Osteoblast (primary cell): ENCODE measurements around the gene TMEM179. TPM values are rescaled to one million over a fixed set of nuclear protein-coding genes. Genes with fewer than 3 reads are reported as not detected.
"Not testable (repeated sequence)": the region's sequence is repeated elsewhere in the genome, so short reads cannot be mapped to it uniquely, and the experiment has no call there.

Experiments used
- DNase-seq: peaks from one replicate; pipeline ENCODE4 v3.0.0; 2011; ENCODE audit warnings: low spot score, mixed read lengths; ENCODE audit not compliant: insufficient read length; ENCODE audit errors: missing footprints
- H2AFZ ChIP-seq: 2 replicates; pipeline ENCODE4 v1.6.0; 2011; ENCODE audit warnings: mild to moderate bottlenecking, low read length
- H3K27ac ChIP-seq: 2 replicates; pipeline ENCODE4 v1.5.1; 2011; ENCODE audit warnings: mild to moderate bottlenecking, low read depth, low read length, moderate library complexity
- H3K27me3 ChIP-seq: 2 replicates; pipeline ENCODE4 v1.6.0; 2012; ENCODE audit warnings: mild to moderate bottlenecking, control low read depth, inconsistent platforms, low read length, moderate library complexity; ENCODE audit not compliant: insufficient read depth
- H3K36me3 ChIP-seq: 2 replicates; pipeline ENCODE4 v1.5.1; 2011; ENCODE audit warnings: mild to moderate bottlenecking, low read length, control low read depth, moderate library complexity; ENCODE audit not compliant: insufficient read depth
- H3K4me1 ChIP-seq: 2 replicates; pipeline ENCODE4 v1.5.1; 2011; ENCODE audit warnings: mild to moderate bottlenecking, low read length, control low read depth, moderate library complexity; ENCODE audit not compliant: insufficient read depth
- H3K4me2 ChIP-seq: 2 replicates; pipeline ENCODE4 v1.6.0; 2011; ENCODE audit warnings: mild to moderate bottlenecking, low read length; ENCODE audit not compliant: insufficient read depth
- H3K4me3 ChIP-seq: fragments of 200-600 bp; sonication (generic); 3 replicates; pipeline ENCODE4 v1.5.1; 2012; ENCODE audit warnings: mild to moderate bottlenecking, low read length, inconsistent platforms; ENCODE audit not compliant: insufficient read depth
- H3K79me2 ChIP-seq: 2 replicates; pipeline ENCODE4 v1.6.0; 2012; ENCODE audit warnings: mild to moderate bottlenecking, low read length, control low read depth, inconsistent platforms; ENCODE audit not compliant: insufficient read depth
- H3K9me3 ChIP-seq: 2 replicates; pipeline ENCODE4 v1.5.1; 2011; ENCODE audit warnings: low read depth, low read length, control low read depth
- H4K20me1 ChIP-seq: 2 replicates; pipeline ENCODE4 v1.6.0; 2012; ENCODE audit warnings: mild to moderate bottlenecking, low read length, control low read depth; ENCODE audit not compliant: insufficient read depth
- total RNA-seq: library from RNA; depleted of rRNA; stranded (reverse); fragments of >200 nt; gene quantifications from 2 replicates; pipeline ENCODE4 v1.2.3, GENCODE V29; 2012
- TF ChIP-seq, protein P1 (sequence below): IDR thresholded peaks from 2 replicates; pipeline ENCODE4 v1.5.1; 2011; ENCODE audit warnings: mild to moderate bottlenecking, low read depth, low read length, moderate library complexity; ENCODE audit errors: extremely low read depth

The TMEM179 gene
- not detected in 2 replicates for total RNA-seq

DNA sequence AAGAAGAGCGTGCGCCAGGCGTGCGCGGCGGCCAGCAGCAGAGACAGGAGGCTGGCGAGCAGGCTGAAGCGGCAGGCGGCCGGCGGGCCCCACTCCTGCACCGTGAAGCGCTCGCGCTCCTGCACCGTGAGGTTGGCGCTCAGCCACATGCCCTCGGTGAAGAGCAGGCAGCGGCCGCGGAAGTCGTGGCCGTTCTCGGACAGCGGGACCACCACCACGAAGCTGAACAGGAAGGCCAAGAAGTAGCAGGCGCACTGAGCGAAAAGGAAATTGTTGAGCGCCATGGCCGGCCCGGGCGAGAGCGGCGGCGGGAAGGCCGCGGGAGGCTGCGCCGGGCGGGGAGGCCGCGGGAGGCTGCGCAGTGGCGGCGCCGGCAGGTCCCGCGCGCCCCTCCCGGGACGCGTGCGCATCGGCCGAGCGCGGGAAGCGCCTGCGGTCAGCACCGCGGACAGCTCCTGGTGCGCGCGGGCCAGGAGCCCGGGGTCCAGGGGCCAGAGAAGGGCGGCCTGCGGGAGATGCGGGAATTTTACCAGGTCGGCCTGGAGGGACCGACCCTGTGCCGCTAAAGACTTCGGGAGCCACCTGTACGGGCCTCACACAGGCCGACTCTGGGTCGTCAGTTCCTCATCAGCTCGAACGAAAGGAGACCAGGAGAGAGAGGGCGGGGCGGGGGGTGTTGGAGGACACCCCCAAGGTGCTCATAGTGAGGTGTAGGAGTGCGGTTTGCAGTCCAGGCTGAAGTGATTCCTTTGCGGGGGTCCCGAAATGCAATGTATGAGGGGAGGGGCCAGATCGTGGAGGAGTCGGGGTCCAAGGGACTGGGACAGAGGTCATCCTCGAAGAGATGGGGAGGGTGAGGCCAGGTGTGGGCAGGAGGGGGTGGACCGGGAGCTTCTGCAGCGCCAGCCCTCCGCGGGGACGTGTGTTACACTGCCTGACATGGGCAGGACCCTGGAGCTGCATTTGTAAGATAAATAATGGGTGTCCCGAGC lies at the start of gene TMEM179:
Gene TMEM179 (minus strand): TSS at position 315 of the 992 bp plus-strand sequence. CDS start 31 bp downstream, at position 284.
- no peaks in the 10 kb centered on the region for H4K20me1 ChIP-seq
- no peaks in the 10 kb centered on the region for H3K36me3 ChIP-seq
- H3K27me3 ChIP-seq, result peaks cover 9% of the 10 kb centered on the region
- peak; percentile 94 for DNase-seq
- H3K79me2 ChIP-seq, result no peaks in the 10 kb centered on the region
- H2AFZ ChIP-seq, result no peak within 1 kb of the TSS
- no peaks in the 10 kb centered on the region for H3K4me1 ChIP-seq
- TF ChIP-seq, protein P1, sequence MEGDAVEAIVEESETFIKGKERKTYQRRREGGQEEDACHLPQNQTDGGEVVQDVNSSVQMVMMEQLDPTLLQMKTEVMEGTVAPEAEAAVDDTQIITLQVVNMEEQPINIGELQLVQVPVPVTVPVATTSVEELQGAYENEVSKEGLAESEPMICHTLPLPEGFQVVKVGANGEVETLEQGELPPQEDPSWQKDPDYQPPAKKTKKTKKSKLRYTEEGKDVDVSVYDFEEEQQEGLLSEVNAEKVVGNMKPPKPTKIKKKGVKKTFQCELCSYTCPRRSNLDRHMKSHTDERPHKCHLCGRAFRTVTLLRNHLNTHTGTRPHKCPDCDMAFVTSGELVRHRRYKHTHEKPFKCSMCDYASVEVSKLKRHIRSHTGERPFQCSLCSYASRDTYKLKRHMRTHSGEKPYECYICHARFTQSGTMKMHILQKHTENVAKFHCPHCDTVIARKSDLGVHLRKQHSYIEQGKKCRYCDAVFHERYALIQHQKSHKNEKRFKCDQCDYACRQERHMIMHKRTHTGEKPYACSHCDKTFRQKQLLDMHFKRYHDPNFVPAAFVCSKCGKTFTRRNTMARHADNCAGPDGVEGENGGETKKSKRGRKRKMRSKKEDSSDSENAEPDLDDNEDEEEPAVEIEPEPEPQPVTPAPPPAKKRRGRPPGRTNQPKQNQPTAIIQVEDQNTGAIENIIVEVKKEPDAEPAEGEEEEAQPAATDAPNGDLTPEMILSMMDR, result no peak
- no peak within 1 kb of the TSS for H3K27ac ChIP-seq
- H3K9me3 ChIP-seq, result no peaks in the 10 kb centered on the region
- no peak within 1 kb of the TSS for H3K4me2 ChIP-seq
- no peak within 1 kb of the TSS for H3K4me3 ChIP-seq

DNA sequence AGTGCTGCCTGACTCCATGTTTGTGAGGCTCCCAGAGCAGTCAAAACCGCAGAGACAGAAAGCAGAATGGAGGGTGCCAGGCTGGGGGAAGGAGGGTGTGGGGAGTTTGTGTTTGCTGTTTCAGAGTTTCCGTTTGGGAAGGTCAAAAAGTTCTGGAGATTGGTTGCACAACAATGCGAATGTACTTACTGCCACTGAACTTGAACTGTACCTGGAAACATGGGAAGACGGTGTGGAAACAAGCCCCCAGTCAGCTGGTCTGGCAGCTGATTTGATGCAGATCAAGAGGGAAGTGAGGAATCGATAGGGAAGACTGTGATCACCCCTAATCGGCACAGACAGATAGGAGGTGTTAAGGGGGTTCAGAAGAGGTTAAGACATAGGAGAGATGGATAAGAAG lies 49.5 kb upstream of the TMEM179 start:
- DNase-seq, result peak; percentile 83
- Histone ChIP-seq H3K36me3 (no peaks in the 10 kb centered on the region), H3K27me3 (peaks cover 1% of the 10 kb centered on the region), H3K27ac (no peak overlapping the region), H3K4me2 (no peak overlapping the region), H3K9me3 (no peaks in the 10 kb centered on the region), H3K4me3 (no peak overlapping the region), H4K20me1 (no peaks in the 10 kb centered on the region), H3K79me2 (no peaks in the 10 kb centered on the region), H3K4me1 (no peaks in the 10 kb centered on the region), H2AFZ (no peak overlapping the region)
- TF ChIP-seq, protein P1, result no peak

DNA sequence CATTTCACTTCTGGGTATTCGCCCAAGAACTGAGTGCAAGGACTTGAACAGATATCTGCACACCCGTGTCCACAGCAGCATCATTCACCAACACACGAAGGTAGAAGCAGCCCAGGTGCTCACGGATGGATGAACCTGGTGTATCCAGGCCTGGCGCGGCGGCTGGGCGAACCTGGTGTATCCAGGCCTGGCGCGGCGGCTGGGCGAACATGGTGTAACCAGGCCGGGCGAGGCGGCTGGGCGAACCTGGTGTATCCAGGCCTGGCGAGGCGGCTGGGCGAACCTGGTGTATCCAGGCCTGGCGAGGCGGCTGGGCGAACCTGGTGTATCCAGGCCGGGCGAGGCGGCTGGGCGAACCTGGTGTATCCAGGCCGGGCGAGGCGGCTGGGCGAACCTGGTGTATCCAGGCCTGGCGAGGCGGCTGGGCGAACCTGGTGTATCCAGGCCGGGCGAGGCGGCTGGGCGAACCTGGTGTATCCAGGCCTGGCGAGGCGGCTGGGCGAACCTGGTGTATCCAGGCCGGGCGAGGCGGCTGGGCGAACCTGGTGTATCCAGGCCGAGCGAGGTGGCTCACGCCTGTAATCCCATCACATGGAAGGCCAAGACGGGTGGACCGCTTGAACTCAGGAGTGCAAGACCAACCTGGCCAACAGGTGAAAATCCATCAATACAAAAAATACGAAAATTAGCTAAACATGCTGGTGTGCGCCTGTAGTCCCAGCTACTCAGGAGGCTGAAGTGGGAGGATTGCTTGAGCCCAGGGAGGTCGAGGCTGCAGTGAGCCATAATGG lies 48.8 kb upstream of the TMEM179 start:
- not testable (repeated sequence) for H3K4me1 ChIP-seq, H2AFZ ChIP-seq, H3K9me3 ChIP-seq, H4K20me1 ChIP-seq, H3K27ac ChIP-seq, H3K36me3 ChIP-seq, H3K27me3 ChIP-seq, H3K4me2 ChIP-seq, H3K79me2 ChIP-seq, H3K4me3 ChIP-seq
- DNase-seq, result peak; percentile 4

DNA sequence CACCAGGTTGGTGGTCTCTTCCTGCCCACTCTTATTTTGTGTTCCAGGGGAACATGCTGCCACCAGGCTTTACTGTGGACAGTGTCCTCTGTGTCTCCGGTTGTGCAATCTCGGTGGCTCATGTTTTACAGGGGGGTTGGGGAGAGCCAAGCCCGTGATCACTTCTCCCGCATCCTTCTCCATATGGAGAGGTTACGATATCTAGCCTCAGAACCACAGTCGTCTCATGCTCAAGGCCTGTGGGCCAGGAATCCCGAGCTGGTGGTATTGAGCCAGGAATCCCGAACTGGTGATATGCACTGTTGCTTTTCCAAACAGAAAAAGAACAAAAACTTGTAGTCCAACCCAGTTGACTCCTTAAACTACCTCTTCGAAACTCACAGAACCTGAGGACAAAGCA lies 47.8 kb upstream of the TMEM179 start:
- Histone ChIP-seq H3K27ac (no peak overlapping the region), H3K4me1 (no peaks in the 10 kb centered on the region), H3K79me2 (no peaks in the 10 kb centered on the region), H3K27me3 (no peaks in the 10 kb centered on the region), H3K4me2 (no peak overlapping the region), H2AFZ (no peak overlapping the region), H3K36me3 (no peaks in the 10 kb centered on the region), H3K4me3 (no peak overlapping the region), H3K9me3 (no peaks in the 10 kb centered on the region), H4K20me1 (no peaks in the 10 kb centered on the region)
- DNase-seq, result peak; percentile 62
- TF ChIP-seq, protein P1, result no peak
